Tracheal epithelial cell (primary cell): Measurements from ENCODE around the gene ELOVL4. TPM values are rescaled to one million over a fixed set of nuclear protein-coding genes. Genes with fewer than 3 reads are reported as not detected.

Experiments
- total RNA-seq: library from RNA; depleted of rRNA; stranded (reverse); fragments of >200 nt; gene quantifications from 2 replicates; pipeline ENCODE4 v1.2.1, GENCODE V29; 2014

The ELOVL4 gene
- total RNA-seq = 8.7 and 10.4 TPM in 2 replicates

GRCh38 chr6:79947191-79948186, at the start of gene ELOVL4:
Gene ELOVL4, minus strand, starts transcription at chr6:79947553. Its CDS starts 274 bp downstream, at chr6:79947279.

Other genes with a start within 250 kb of the ELOVL4 start
- gene TTK, start 57.1 kb upstream of the ELOVL4 start, total RNA-seq = 0.64 and 2.9 TPM in 2 replicates
- gene BCKDHB, start 159.1 kb upstream of the ELOVL4 start, total RNA-seq = 8.4 and 9.0 TPM in 2 replicates